SK-N-SH (cell line): Measurements from ENCODE around the gene PLCB3. TPM values are rescaled to one million over a fixed set of nuclear protein-coding genes. Genes with fewer than 3 reads are reported as not detected.

Experiments used
- CTCF ChIA-PET: fragments of 300-600, 350-600 bp; formaldehyde crosslinking; extraction: SDS; loops from one replicate; lab custom pipeline; 2021; lab: Yijun Ruan, JAX
- POLR2A ChIA-PET: fragments of 350-600 bp; sonication (Branson Sonifier 250); formaldehyde crosslinking; extraction: SDS; loops from one replicate; lab custom pipeline; 2020; ENCODE audit warnings: antibody characterized with exemption, inconsistent platforms; lab: Yijun Ruan, JAX
- DNase-seq: peaks from one replicate; pipeline ENCODE4 v3.0.0; 2012
- H2AFZ ChIP-seq: fragments of 200-600 bp; sonication (generic); 2 replicates; pipeline ENCODE4 v1.8.1; 2016; ENCODE audit warnings: antibody characterized with exemption, mild to moderate bottlenecking, low read depth
- H3F3A ChIP-seq: fragments of 200-600 bp; sonication (generic); replicated peaks from 2 replicates; pipeline ENCODE3; 2016; ENCODE audit warnings: antibody characterized with exemption, mild to moderate bottlenecking; ENCODE audit not compliant: insufficient read depth
- H3K27ac ChIP-seq, 2 experiments: fragments of 200-500 bp in 1 of 2; fragments of 200-600 bp in 1 of 2; sonication (Bioruptor generic) in 1 of 2; sonication (generic), shearing (Covaris generic) in 1 of 2; 2 replicates each; pipeline versions ENCODE4 v1.5.1 to v1.6.1; 2014 to 2016; ENCODE audit warnings: low read depth in 2 of 2, inconsistent platforms in 1 of 2, low read length in 1 of 2, mild to moderate bottlenecking in 1 of 2, mixed read lengths in 1 of 2
- H3K27me3 ChIP-seq: fragments of 200-600 bp; sonication (generic), shearing (Covaris generic); 2 replicates; pipeline ENCODE4 v1.6.1; 2016; ENCODE audit warnings: mixed run types; ENCODE audit not compliant: insufficient read depth
- H3K36me3 ChIP-seq, 2 experiments: fragments of 200-500 bp in 1 of 2; fragments of 200-600 bp in 1 of 2; sonication (Bioruptor generic) in 1 of 2; sonication (generic) in 1 of 2; replicated peaks in 1 of 2; 2 replicates each; pipeline versions ENCODE3 to v1.5.1; 2014 to 2016; ENCODE audit warnings: low read length in 1 of 2, mild to moderate bottlenecking in 1 of 2; ENCODE audit not compliant: insufficient read depth in 2 of 2, control insufficient read depth in 1 of 2
- H3K4me1 ChIP-seq, 2 experiments: fragments of 200-500 bp in 1 of 2; fragments of 200-600 bp in 1 of 2; sonication (Bioruptor generic) in 1 of 2; sonication (generic), shearing (Covaris generic) in 1 of 2; 2 replicates each; pipeline versions ENCODE4 v1.5.1 to v1.6.1; 2014 to 2016; ENCODE audit warnings: low read depth in 1 of 2, low read length in 1 of 2, mixed run types in 1 of 2; ENCODE audit not compliant: insufficient read depth in 2 of 2, control insufficient read depth in 1 of 2
- H3K4me2 ChIP-seq: fragments of 200-600 bp; sonication (generic), shearing (Covaris generic); 2 replicates; pipeline ENCODE4 v1.6.1; 2017; ENCODE audit warnings: mixed run types
- H3K4me3 ChIP-seq, 2 experiments: fragments of 200-500 bp in 1 of 2; fragments of 200-600 bp in 1 of 2; sonication (Bioruptor generic) in 1 of 2; sonication (generic), shearing (Covaris generic) in 1 of 2; 2 replicates each; pipeline versions ENCODE4 v1.5.1 to v1.8.1; 2014 to 2016; ENCODE audit warnings: low read depth in 2 of 2, inconsistent platforms in 1 of 2, low read length in 1 of 2, mild to moderate bottlenecking in 1 of 2, mixed read lengths in 1 of 2, moderate library complexity in 1 of 2
- H3K79me2 ChIP-seq: fragments of 200-600 bp; sonication (generic); 2 replicates; pipeline ENCODE4 v1.8.1; 2017; ENCODE audit warnings: mild to moderate bottlenecking; ENCODE audit not compliant: insufficient read depth
- H3K9ac ChIP-seq: fragments of 200-600 bp; sonication (generic); 2 replicates; pipeline ENCODE4 v1.6.1; 2017; ENCODE audit warnings: mixed run types
- H3K9me2 ChIP-seq: fragments of 200-600 bp; sonication (generic); 2 replicates; pipeline ENCODE4 v1.6.1; 2017; ENCODE audit warnings: mixed run types
- H3K9me3 ChIP-seq: fragments of 200-600 bp; sonication (generic); 2 replicates; pipeline ENCODE4 v1.6.1; 2017; ENCODE audit warnings: mixed run types, mild to moderate bottlenecking, moderate library complexity
- H4K20me1 ChIP-seq: fragments of 200-600 bp; sonication (generic); 2 replicates; pipeline ENCODE4 v1.6.1; 2017; ENCODE audit warnings: mild to moderate bottlenecking, mixed run types; ENCODE audit not compliant: insufficient read depth
- EP300 ChIP-seq, 2 experiments: IDR thresholded peaks; 2 replicates each; pipeline versions ENCODE4 v1.4.0 to v1.6.1; 2012; ENCODE audit warnings: borderline replicate concordance in 1 of 2, low read depth in 1 of 2, low read length in 1 of 2
- FOXJ3 ChIP-seq: sonication (generic); formaldehyde crosslinking; IDR thresholded peaks from 2 replicates; pipeline ENCODE4 v1.5.1; 2020; ENCODE audit warnings: mild to moderate bottlenecking, missing genetic modification reagents
- GABPA ChIP-seq: IDR thresholded peaks from 2 replicates; pipeline ENCODE4 v1.4.0; 2012; ENCODE audit warnings: low read depth, mild to moderate bottlenecking
- GATA2 ChIP-seq: sonication (generic); formaldehyde crosslinking; IDR thresholded peaks from 2 replicates; pipeline ENCODE4 v1.5.0; 2020; ENCODE audit warnings: mild to moderate bottlenecking, missing genetic modification reagents
- IRF3 ChIP-seq: fragments of 150-350 bp; IDR thresholded peaks from 2 replicates; pipeline ENCODE4 v1.6.1; 2016; ENCODE audit warnings: mild to moderate bottlenecking, low read depth, low read length
- JUND ChIP-seq: IDR thresholded peaks from 2 replicates; pipeline ENCODE4 v1.4.0; 2012
- MAX ChIP-seq: IDR thresholded peaks from 2 replicates; pipeline ENCODE4 v1.4.0; 2012; ENCODE audit warnings: low read depth
- MEF2A ChIP-seq: IDR thresholded peaks from 2 replicates; pipeline ENCODE4 v1.4.0; 2012; ENCODE audit warnings: low read depth, borderline replicate concordance
- MXI1 ChIP-seq: IDR thresholded peaks from 2 replicates; pipeline ENCODE4 v1.6.1; 2012; ENCODE audit warnings: mild to moderate bottlenecking, low read depth, low read length, improper control_type of control experiment
- NFIC ChIP-seq: IDR thresholded peaks from 2 replicates; pipeline ENCODE4 v1.4.0; 2012; ENCODE audit warnings: borderline replicate concordance
- RAD21 ChIP-seq: IDR thresholded peaks from 2 replicates; pipeline ENCODE4 v1.6.1; 2012; ENCODE audit warnings: mild to moderate bottlenecking, low read length
- REST ChIP-seq: IDR thresholded peaks from 2 replicates; pipeline ENCODE4 v1.6.1; 2012; ENCODE audit warnings: mild to moderate bottlenecking, low read depth, low read length, moderate library complexity
- RFX5 ChIP-seq: IDR thresholded peaks from 2 replicates; pipeline ENCODE4 v1.6.1; 2012; ENCODE audit warnings: mild to moderate bottlenecking, improper control_type of control experiment, low read length
- SMC3 ChIP-seq: IDR thresholded peaks from 2 replicates; pipeline ENCODE4 v1.6.1; 2012; ENCODE audit warnings: low read depth, low read length, improper control_type of control experiment
- TCF12 ChIP-seq: IDR thresholded peaks from 2 replicates; pipeline ENCODE4 v1.4.0; 2012
- USF2 ChIP-seq: fragments of 150-350 bp; IDR thresholded peaks from 2 replicates; pipeline ENCODE4 v1.6.1; 2017; ENCODE audit warnings: antibody characterized with exemption, low read length, low read depth, borderline replicate concordance
- ZBTB33 ChIP-seq: IDR thresholded peaks from 2 replicates; pipeline ENCODE4 v1.4.0; 2012; ENCODE audit warnings: low read depth, borderline replicate concordance
- WGBS: methylation state at CpG from one replicate; pipeline ENCODE4 v1.1.6; 2017; ENCODE audit warnings: low lambda C conversion rate; 5-methylcytosine and 5-hydroxymethylcytosine counted together
- polyA plus RNA-seq, 3 experiments: library from polyadenylated mRNA; depleted of rRNA; stranded (reverse); fragments of >200 nt; gene quantifications; 2 replicates each; pipeline ENCODE4 v1.2.3, GENCODE V29; 2012

The PLCB3 gene
- polyA plus RNA-seq, 1 of the 3 experiments (the other 2 are of a cell fraction) = 30.4 TPM

GRCh38 chr11:64294774-64295173, 43.4 kb downstream of the PLCB3 start:
- Histone ChIP-seq H4K20me1 (no peaks in the 10 kb centered on the region), H2AFZ (no peak overlapping the region), H3K27ac (no peak overlapping the region), H3K9ac (no peak overlapping the region), H3F3A (peaks cover 6% of the 10 kb centered on the region), H3K9me3 (no peaks in the 10 kb centered on the region), H3K79me2 (no peaks in the 10 kb centered on the region), H3K27me3 (peaks cover 20% of the 10 kb centered on the region), H3K4me1 (peaks cover 0 to 10% of the 10 kb centered on the region in 2 experiments; a peak in 1 of 4 replicates), H3K4me3 (no peak overlapping the region), H3K36me3 (no peaks in the 10 kb centered on the region), H3K4me2 (no peak overlapping the region), H3K9me2 (no peaks in the 10 kb centered on the region)
- no peak for DNase-seq
- POLR2A ChIA-PET = no interaction called here
- 56% methylated on average over 3 of the region's 3 CpGs for WGBS
- CTCF ChIA-PET = interaction anchor here (1.6 to 1.9 kb wide), 2 partner anchors 9 to 23 kb away, joined by 8 to 12 read pairs; no protein-coding TSS in a partner anchor
- TF ChIP-seq GATA2 (CRISPR knock-in tag) = no peak
- no peak for TF ChIP-seq MEF2A
- TF ChIP-seq IRF3 = no peak
- no peak for TF ChIP-seq EP300 (IDR thresholded peaks at IDR 0.05; ENCODE audit: borderline replicate concordance in 1 of 2, low read depth in 1 of 2, low read length in 1 of 2)
- TF ChIP-seq GABPA = no peak
- TF ChIP-seq REST = no peak
- TF ChIP-seq JUND = no peak
- TF ChIP-seq RAD21 = no peak
- TF ChIP-seq FOXJ3 (CRISPR knock-in tag) = no peak
- no peak for TF ChIP-seq RFX5
- TF ChIP-seq TCF12 = no peak
- no peak for TF ChIP-seq USF2
- no peak for TF ChIP-seq NFIC
- no peak for TF ChIP-seq MXI1
- TF ChIP-seq SMC3 = no peak
- no peak for TF ChIP-seq ZBTB33
- no peak for TF ChIP-seq MAX
